GM06990 (cell line): Measurements from ENCODE around the gene MEF2D.

Experiments
- DNase-seq: peaks from one replicate; pipeline ENCODE4 v3.0.0-alpha.2; 2011; ENCODE audit not compliant: insufficient read length; ENCODE audit errors: extremely low read depth
- H3K27me3 ChIP-seq: replicated peaks from 2 replicates; pipeline ENCODE4 v1.6.0; 2011; ENCODE audit warnings: low read length; ENCODE audit not compliant: control insufficient read depth, insufficient read depth
- H3K36me3 ChIP-seq: 2 replicates; pipeline ENCODE4 v1.5.1; 2011; ENCODE audit warnings: low read length; ENCODE audit not compliant: control insufficient read depth, insufficient read depth
- H3K4me3 ChIP-seq: replicated peaks from 2 replicates; pipeline ENCODE4 v1.5.1; 2011; ENCODE audit warnings: low read depth, mild to moderate bottlenecking, control low read depth, low read length
- CTCF ChIP-seq: IDR thresholded peaks from 2 replicates; pipeline ENCODE4 v1.5.1; 2011; ENCODE audit warnings: low read length, control low read depth, mild to moderate bottlenecking, inconsistent platforms; ENCODE audit not compliant: insufficient read depth, poor library complexity, severe bottlenecking

MEF2D gene

GRCh38 chr1:156546267-156546666 lies 45.7 kb upstream of the MEF2D start:
- no peak overlapping the region for H3K4me3 ChIP-seq
- H3K27me3 ChIP-seq, result no peaks in the 10 kb centered on the region
- H3K36me3 ChIP-seq, result 0 out of 2 replicates have a peak, but pooled peaks cover 4% of the 10 kb centered on the region
- DNase-seq, result no peak
- no peak for TF ChIP-seq CTCF

- no peak for TF ChIP-seq CTCF
- H3K36me3 ChIP-seq, result no peaks in the 10 kb centered on the region; the same call in 1 of the 2 replicates
These were observed 44.1 kb upstream of the MEF2D start for GRCh38 chr1:156544592-156545102.

GRCh38 chr1:156543066-156543465 lies 42.5 kb upstream of the MEF2D start:
- H3K27me3 ChIP-seq, result no peaks in the 10 kb centered on the region
- no peaks in the 10 kb centered on the region; the same call in 1 of the 2 replicates for H3K36me3 ChIP-seq
- TF ChIP-seq CTCF, result no peak
- no peak for DNase-seq
- H3K4me3 ChIP-seq, result no peak overlapping the region

More at GRCh38 chr1:156544592-156545102, 44.1 kb upstream of the MEF2D start:
- no peak for DNase-seq
- no peaks in the 10 kb centered on the region for H3K27me3 ChIP-seq
- H3K4me3 ChIP-seq, result no peak overlapping the region

- Histone ChIP-seq H3K36me3 (no peaks in the 10 kb centered on the region; the same call in none of the 2 replicates), H3K4me3 (no peak overlapping the region), H3K27me3 (no peaks in the 10 kb centered on the region)
- TF ChIP-seq CTCF, result no peak
- no peak for DNase-seq
These were observed 40.4 kb upstream of the MEF2D start for GRCh38 chr1:156540955-156541354.

GRCh38 chr1:156539818-156540355 lies 39.3 kb upstream of the MEF2D start:
- no peak for TF ChIP-seq CTCF
- Histone ChIP-seq H3K4me3 (no peak overlapping the region), H3K36me3 (no peaks in the 10 kb centered on the region; the same call in none of the 2 replicates), H3K27me3 (no peaks in the 10 kb centered on the region)
- DNase-seq, result no peak
